Measurements from ENCODE around the gene ZHX3.

DNA sequence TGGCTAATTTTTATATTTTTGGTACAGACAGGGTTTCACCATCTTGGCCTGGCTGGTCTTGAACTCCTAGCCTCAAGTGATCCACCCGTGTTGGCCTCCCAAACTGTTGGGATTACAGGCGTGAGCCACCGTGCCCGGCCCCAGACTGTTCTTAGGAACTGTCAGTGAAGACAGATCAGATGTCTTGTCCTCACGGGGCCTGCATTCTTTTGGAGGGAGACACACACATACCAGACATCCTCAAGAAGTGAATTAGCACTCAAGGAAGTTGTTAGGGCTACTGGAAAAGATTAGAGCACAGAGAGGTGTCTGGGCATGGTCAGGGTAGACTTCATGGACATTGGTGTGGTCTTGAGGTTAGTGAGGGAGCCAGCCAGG is 12.8 kb upstream of the ZHX3 start:
- TF ChIP-seq POLR2A (IDR thresholded peaks at IDR 0.05) = no peak
- TF ChIP-seq, protein P1, sequence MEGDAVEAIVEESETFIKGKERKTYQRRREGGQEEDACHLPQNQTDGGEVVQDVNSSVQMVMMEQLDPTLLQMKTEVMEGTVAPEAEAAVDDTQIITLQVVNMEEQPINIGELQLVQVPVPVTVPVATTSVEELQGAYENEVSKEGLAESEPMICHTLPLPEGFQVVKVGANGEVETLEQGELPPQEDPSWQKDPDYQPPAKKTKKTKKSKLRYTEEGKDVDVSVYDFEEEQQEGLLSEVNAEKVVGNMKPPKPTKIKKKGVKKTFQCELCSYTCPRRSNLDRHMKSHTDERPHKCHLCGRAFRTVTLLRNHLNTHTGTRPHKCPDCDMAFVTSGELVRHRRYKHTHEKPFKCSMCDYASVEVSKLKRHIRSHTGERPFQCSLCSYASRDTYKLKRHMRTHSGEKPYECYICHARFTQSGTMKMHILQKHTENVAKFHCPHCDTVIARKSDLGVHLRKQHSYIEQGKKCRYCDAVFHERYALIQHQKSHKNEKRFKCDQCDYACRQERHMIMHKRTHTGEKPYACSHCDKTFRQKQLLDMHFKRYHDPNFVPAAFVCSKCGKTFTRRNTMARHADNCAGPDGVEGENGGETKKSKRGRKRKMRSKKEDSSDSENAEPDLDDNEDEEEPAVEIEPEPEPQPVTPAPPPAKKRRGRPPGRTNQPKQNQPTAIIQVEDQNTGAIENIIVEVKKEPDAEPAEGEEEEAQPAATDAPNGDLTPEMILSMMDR (IDR thresholded peaks at IDR 0.05 in 4 of 5, conservative IDR thresholded peaks at IDR 0.05 in 1 of 5) = no peak
